Measurements from ENCODE around the gene MYO7A.

MYO7A gene

GRCh38 chr11:77171254-77171653, 43.2 kb downstream of the MYO7A start:
- FAIRE-seq: no peak

- FAIRE-seq: no peak
These were observed 44.0 kb downstream of the MYO7A start for GRCh38 chr11:77171885-77172665.

DNA sequence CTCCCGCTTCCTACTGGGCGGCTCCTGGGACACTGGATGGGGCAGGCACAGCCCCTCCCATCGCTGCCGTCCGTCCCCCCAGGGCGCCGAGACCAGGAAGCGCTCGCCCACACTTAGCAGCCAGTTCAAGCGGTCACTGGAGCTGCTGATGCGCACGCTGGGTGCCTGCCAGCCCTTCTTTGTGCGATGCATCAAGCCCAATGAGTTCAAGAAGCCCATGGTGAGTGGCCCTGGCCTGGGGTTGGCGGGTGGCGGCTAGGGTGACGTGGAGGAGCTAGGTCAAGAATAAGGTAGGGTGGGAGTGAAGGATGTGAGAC, 44.6 kb downstream of the MYO7A start:
- no peak for FAIRE-seq

DNA sequence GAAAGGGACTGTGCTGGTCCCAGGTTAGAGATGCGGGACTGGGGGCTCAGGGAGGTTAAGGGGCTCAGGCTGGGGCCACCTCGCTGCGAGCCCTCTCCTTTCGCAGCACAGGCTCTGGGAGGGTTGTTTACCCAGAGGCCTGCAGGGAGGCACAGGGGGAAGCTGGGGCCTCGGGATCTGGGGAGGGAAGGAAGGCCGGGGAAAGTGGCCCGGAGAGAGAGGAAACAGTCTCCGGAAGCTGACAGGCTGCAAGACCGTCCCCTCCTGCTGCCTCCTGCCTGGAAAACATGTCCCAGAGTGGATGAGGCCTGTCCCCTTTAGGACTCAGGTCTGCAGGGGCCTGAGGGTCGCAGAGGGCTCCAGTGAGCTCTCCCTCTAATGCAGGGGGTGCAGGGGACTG, 45.4 kb downstream of the MYO7A start:
- FAIRE-seq: no peak

- FAIRE-seq: no peak
These were observed 46.5 kb downstream of the MYO7A start for GRCh38 chr11:77174559-77174958.

DNA sequence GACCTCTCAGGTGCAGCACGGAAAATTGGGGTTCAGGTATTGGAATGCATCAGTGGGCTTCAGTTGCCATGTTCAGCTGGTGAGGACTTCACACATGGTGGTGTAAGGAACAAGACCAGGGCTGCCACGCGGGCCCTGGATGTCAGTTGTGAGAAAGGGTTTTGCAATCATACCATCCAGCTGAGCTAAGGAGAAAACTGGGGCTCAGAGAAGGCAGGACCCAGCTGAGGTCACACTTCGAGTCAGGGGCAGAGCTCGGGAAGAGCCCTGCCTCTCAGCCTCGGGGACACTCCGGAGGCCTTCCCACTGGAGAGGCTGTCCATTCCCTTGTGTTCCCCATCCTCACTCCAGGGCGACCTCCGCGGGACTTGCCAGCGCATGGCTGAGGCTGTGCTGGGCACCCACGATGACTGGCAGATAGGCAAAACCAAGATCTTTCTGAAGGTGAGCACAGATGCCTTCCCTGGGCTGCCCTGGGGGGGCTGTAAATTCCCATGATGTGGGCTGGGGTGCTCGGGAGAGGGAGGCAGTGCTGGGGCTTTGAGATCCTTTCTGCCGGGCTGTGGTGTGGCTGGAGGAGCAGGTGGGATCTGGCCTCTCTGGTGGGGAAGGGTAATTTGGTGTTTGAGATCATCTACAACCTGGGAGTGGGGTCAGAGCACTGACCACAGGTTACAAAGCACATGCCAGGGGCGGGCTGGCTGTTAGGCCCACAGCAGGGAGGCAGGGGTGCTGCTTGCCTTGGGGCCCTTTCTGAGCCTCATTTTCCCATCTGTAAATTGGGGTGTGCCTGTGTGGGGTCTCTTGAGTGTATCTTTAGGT, 47.2 kb downstream of the MYO7A start:
- no peak for FAIRE-seq

DNA sequence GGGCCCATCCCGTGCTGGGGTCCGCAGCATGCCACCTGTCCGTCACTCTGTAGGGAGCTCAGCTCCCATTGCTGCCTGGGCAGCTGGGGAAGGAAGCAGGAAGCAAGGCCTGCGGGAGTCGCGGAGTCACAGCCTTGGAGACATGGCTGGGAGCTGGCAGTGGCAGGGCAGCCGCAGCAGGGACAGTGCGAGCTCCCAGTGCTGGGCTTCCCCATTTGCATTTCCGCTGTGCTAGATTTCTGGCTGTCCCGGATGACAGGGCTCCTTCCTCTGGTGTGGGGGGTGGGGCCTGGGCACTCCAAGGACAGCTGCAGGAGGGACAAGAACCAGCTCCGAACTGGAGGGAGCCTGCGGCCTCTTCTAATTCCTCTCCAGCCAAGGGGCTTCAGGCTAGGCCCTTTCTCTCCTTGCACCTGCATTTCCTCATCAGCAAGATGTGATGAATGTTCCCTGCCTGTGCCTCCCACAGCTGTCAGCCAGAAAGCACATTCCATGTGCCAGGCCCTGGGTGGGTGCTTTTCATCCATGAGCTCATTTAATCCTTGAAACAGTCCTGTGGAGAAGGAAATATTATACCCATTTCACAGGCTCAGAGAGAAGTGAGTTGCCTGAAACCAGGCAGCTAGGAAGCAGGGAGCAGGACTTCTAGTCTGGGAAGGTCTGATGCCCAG, 48.0 kb downstream of the MYO7A start:
- no peak for FAIRE-seq

GRCh38 chr11:77176996-77177395, 49.0 kb downstream of the MYO7A start:
- FAIRE-seq: no peak

- no peak for FAIRE-seq
These were observed 50.1 kb downstream of the MYO7A start for GRCh38 chr11:77178150-77178549.

DNA sequence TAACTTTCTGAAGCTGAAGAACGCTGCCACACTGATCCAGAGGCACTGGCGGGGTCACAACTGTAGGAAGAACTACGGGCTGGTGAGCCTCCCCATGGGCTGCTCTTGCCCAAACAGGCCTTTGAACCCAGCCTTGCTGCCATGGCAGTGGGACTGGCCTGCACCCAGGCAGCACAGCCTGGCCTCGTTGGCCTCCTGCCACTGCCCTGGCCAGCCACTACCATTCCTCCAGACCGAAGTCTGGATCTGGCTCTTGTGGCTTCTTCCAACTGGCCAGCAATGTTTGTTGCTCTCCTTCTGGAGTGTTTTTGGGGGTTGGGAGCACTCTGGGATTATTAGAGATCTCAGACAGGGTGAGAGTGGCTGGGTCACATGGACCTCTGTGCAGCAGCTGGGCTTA, 51.0 kb downstream of the MYO7A start:
- no peak for FAIRE-seq

- no peak for FAIRE-seq
These were observed 51.6 kb downstream of the MYO7A start for GRCh38 chr11:77179681-77180080.

GRCh38 chr11:77180346-77180745, 52.3 kb downstream of the MYO7A start:
- FAIRE-seq: no peak

- FAIRE-seq: no peak
These were observed 53.2 kb downstream of the MYO7A start for GRCh38 chr11:77181226-77181625.

GRCh38 chr11:77181799-77182541, 53.9 kb downstream of the MYO7A start:
- FAIRE-seq: no peak

DNA sequence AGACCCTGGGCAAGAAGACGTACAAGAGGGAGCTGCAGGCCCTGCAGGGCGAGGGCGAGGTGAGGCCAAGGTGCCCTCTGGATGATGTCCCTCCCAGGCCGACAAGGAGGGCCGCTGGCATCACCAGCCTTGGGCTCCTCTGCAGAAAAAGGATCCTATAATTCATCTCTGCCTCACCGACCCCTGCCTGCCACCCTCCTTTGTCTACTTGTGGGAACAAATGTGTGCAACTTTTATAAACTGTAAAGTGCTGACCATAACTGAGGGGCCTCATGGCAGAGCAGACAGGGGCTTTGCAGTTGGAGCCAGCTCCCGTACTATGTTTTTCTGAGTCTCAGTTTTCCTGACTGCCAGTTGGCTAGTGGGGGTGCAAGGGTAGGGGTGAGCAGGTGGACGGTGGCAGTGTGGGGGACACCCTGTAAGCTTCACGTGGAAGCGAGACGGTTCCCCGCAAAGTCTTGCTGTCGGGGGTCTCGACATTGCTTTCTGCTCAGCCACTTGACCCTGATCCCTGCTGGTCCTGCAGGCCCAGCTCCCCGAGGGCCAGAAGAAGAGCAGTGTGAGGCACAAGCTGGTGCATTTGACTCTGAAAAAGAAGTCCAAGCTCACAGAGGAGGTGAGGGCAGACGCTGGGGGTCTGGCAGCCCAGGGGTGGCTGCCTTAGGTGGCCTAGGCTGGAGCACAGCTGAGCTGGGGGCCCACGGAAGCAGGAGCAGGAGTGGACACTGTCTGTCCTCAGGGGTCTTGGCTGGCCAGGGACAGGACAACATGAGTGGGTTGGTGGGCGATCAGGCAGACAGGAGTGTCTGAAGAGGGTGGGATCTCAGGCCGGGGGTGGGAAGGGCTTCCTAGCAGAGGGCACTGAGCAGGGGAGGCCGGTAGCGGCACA, 54.7 kb downstream of the MYO7A start:
- no peak for FAIRE-seq

DNA sequence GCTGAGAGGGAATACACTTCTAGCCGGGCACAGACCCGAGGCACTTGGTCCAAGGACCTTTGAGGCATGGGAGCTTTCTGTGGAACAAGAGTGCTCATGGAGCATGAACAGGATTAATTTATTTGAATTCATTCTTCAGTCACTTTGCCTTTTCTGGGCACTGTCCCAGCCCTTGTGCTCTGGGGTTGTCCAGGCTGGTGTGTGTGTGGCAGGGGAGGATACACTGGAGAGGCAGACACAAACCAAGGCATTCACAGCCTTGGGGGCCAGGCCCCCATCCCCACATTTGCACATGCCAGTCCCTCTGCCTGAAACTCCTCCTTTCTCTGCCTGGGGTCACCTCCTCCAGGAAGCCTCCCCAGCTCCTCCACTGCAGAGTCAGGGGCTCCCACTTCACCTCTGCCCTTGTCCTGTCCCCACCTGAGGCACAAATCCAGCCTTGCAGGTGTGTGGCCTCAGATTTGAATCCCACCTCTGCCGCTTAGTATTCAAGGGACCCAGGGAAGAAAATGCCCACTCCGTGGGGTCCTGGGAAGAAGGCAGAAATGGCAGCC, 55.5 kb downstream of the MYO7A start:
- no peak for FAIRE-seq

GRCh38 chr11:77184136-77184860, 56.3 kb downstream of the MYO7A start:
- no peak for FAIRE-seq

DNA sequence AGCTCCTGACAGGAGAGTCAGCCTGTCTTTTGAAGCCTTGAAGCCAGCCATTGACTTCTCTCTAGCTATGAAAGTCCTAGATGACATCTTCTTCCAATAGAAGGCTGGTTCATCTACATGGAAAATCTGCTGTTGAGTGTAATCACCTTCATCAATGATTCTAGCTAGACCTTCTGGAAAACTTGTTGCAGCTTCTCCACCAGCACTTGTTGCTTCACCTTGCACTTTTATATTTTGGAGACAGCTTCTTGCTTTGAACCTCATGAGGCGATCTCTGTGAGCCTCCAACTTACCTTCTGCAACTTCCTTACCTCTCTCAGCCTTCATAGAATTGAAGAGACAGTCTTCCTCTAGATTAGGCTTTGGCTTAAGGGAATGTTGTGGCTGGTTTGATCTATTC, 58.3 kb downstream of the MYO7A start:
- FAIRE-seq: no peak

- no peak for FAIRE-seq
These were observed 59.2 kb downstream of the MYO7A start for GRCh38 chr11:77187111-77187750.

Data from islet of Langerhans (tissue), 1 donor.